Neural cell (in vitro differentiated cells): ENCODE results near the gene CNIH1. TPM values are rescaled to one million over a fixed set of nuclear protein-coding genes. Genes with fewer than 3 reads are reported as not detected.

Source experiments
- H2AFZ ChIP-seq: fragments of 200-600, 300-800 bp; sonication (generic), shearing (Covaris generic); 2 replicates; pipeline ENCODE4 v1.6.0; 2014; ENCODE audit warnings: low read depth, mild to moderate bottlenecking, antibody characterized with exemption, low read length, moderate library complexity
- H3F3A ChIP-seq: fragments of 200-600 bp; shearing (Covaris generic); 2 replicates; pipeline ENCODE4 v1.6.1; 2016; ENCODE audit warnings: mild to moderate bottlenecking, moderate library complexity, mixed read lengths, antibody characterized with exemption, low read length; ENCODE audit not compliant: insufficient read depth, poor library complexity, severe bottlenecking
- H3K27ac ChIP-seq: fragments of 200-600, 300-800 bp; sonication (generic), shearing (Covaris generic); 2 replicates; pipeline ENCODE4 v1.5.1; 2014; ENCODE audit warnings: mild to moderate bottlenecking, low read length, moderate library complexity
- H3K27me3 ChIP-seq: fragments of 300-800, 200-600 bp; sonication (generic), shearing (Covaris generic); 2 replicates; pipeline ENCODE4 v1.6.0; 2014; ENCODE audit warnings: mild to moderate bottlenecking, low read depth, low read length, moderate library complexity; ENCODE audit not compliant: insufficient read depth
- H3K36me3 ChIP-seq: fragments of 300-800, 200-600 bp; sonication (generic), shearing (Covaris generic); 2 replicates; pipeline ENCODE4 v1.5.1; 2014; ENCODE audit warnings: mild to moderate bottlenecking, antibody characterized with exemption, low read length, moderate library complexity; ENCODE audit not compliant: insufficient read depth
- H3K4me2 ChIP-seq: fragments of 300-800, 200-600 bp; sonication (generic), shearing (Covaris generic); 2 replicates; pipeline ENCODE4 v1.6.0; 2014; ENCODE audit warnings: mild to moderate bottlenecking, low read length
- H3K4me3 ChIP-seq: fragments of 300-800, 200-600 bp; sonication (generic), shearing (Covaris generic); 2 replicates; pipeline ENCODE4 v1.5.1; 2014; ENCODE audit warnings: mild to moderate bottlenecking, low read length, moderate library complexity
- H3K79me2 ChIP-seq: fragments of 200-600 bp; shearing (Covaris generic); replicated peaks from 2 replicates; pipeline ENCODE4 v1.6.0; 2014; ENCODE audit warnings: mild to moderate bottlenecking, low read length, moderate library complexity; ENCODE audit not compliant: insufficient read depth
- H3K9ac ChIP-seq: fragments of 300-800, 200-600 bp; sonication (generic), shearing (Covaris generic); 2 replicates; pipeline ENCODE4 v1.6.1; 2016; ENCODE audit warnings: mild to moderate bottlenecking, low read length, mixed read lengths
- H3K9me2 ChIP-seq: fragments of 200-600 bp; shearing (Covaris generic); 2 replicates; pipeline ENCODE4 v1.6.1; 2016; ENCODE audit warnings: mild to moderate bottlenecking, low read length, mixed read lengths; ENCODE audit not compliant: insufficient read depth
- H3K9me3 ChIP-seq: fragments of 200-600, 300-800 bp; sonication (generic), shearing (Covaris generic); 2 replicates; pipeline ENCODE4 v1.6.1; 2016; ENCODE audit warnings: mild to moderate bottlenecking, mixed run types, low read length, moderate library complexity, mixed read lengths
- H4K20me1 ChIP-seq: fragments of 200-600 bp; shearing (Covaris generic); 2 replicates; pipeline ENCODE4 v1.6.1; 2016; ENCODE audit warnings: mild to moderate bottlenecking, mixed run types; ENCODE audit not compliant: insufficient read depth
- EP300 ChIP-seq: fragments of 450-650 bp; conservative IDR thresholded peaks from 2 replicates; pipeline ENCODE4 v1.6.1; 2014; ENCODE audit warnings: antibody characterized with exemption, mild to moderate bottlenecking, moderate library complexity; ENCODE audit not compliant: poor library complexity, severe bottlenecking
- EZH2 ChIP-seq: fragments of 200-600, 300-800 bp; shearing (Covaris generic), sonication (generic); IDR thresholded peaks from 2 replicates; pipeline ENCODE4 v1.6.1; 2014; ENCODE audit warnings: antibody characterized with exemption, low read length, borderline replicate concordance, mild to moderate bottlenecking; ENCODE audit not compliant: insufficient read depth, poor library complexity, severe bottlenecking
- MXI1 ChIP-seq: fragments of 450-650 bp; conservative IDR thresholded peaks from 2 replicates; pipeline ENCODE4 v1.6.1; 2014; ENCODE audit warnings: antibody characterized with exemption, mild to moderate bottlenecking; ENCODE audit not compliant: poor library complexity, severe bottlenecking
- POLR2AphosphoS5 ChIP-seq: IDR thresholded peaks from 2 replicates; pipeline ENCODE4 v1.6.1; 2012
- RAD21 ChIP-seq: fragments of 450-650 bp; conservative IDR thresholded peaks from 2 replicates; pipeline ENCODE4 v1.6.1; 2014; ENCODE audit warnings: antibody characterized with exemption, mild to moderate bottlenecking, moderate library complexity
- REST ChIP-seq: IDR thresholded peaks from 2 replicates; pipeline ENCODE4 v1.6.1; 2012; ENCODE audit warnings: borderline replicate concordance
- SMC3 ChIP-seq: fragments of 450-650 bp; conservative IDR thresholded peaks from 2 replicates; pipeline ENCODE4 v1.6.1; 2014; ENCODE audit warnings: antibody characterized with exemption, mild to moderate bottlenecking, moderate library complexity; ENCODE audit not compliant: poor library complexity
- TAF1 ChIP-seq: IDR thresholded peaks from 2 replicates; pipeline ENCODE4 v1.6.1; 2012; ENCODE audit warnings: low read depth
- polyA plus RNA-seq: library from polyadenylated mRNA; depleted of rRNA; stranded (reverse); fragments of >200 nt; gene quantifications from 2 replicates; pipeline ENCODE4 v1.2.3, GENCODE V29; 2014
- TF ChIP-seq, protein P1 (sequence below): fragments of 450-650 bp; IDR thresholded peaks from 2 replicates; pipeline ENCODE4 v1.5.1; 2014; ENCODE audit warnings: antibody characterized with exemption, mild to moderate bottlenecking, moderate library complexity; ENCODE audit not compliant: poor library complexity, severe bottlenecking

CNIH1 gene
- polyA plus RNA-seq, 1 donor from 2014 or later, result 125 TPM

DNA sequence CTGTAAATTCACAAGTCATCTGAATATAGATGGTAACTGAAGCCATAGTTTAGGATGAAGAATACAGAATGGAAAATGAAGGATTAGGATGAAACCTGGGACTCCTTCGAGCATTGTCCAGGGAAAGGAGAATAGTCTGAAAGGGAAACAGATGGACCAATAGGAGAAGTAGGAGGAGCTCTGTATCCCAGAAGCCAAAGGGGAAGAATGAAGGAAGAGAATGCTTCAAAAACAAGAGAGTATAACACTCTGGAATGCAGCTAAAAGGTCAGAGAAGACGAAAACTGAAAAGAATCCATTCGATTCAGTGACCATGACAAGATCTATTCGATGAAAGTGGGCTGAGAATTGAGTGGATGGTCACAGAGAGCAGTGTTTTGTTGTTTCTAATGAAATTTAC lies 46.6 kb upstream of the CNIH1 start:
- TF ChIP-seq, protein P1, sequence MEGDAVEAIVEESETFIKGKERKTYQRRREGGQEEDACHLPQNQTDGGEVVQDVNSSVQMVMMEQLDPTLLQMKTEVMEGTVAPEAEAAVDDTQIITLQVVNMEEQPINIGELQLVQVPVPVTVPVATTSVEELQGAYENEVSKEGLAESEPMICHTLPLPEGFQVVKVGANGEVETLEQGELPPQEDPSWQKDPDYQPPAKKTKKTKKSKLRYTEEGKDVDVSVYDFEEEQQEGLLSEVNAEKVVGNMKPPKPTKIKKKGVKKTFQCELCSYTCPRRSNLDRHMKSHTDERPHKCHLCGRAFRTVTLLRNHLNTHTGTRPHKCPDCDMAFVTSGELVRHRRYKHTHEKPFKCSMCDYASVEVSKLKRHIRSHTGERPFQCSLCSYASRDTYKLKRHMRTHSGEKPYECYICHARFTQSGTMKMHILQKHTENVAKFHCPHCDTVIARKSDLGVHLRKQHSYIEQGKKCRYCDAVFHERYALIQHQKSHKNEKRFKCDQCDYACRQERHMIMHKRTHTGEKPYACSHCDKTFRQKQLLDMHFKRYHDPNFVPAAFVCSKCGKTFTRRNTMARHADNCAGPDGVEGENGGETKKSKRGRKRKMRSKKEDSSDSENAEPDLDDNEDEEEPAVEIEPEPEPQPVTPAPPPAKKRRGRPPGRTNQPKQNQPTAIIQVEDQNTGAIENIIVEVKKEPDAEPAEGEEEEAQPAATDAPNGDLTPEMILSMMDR, result no peak
- TF ChIP-seq SMC3 (no peak), EP300 (no peak), RAD21 (no peak), TAF1 (no peak), POLR2AphosphoS5 (no peak), REST (no peak), MXI1 (no peak), EZH2 (no peak)
- no peaks in the 10 kb centered on the region for H3K27me3 ChIP-seq
- H3F3A ChIP-seq, result no peaks in the 10 kb centered on the region
- peak overlapping the region; percentile 99 for H3K4me3 ChIP-seq
- peak overlapping the region; percentile 57 for H3K4me2 ChIP-seq
- H3K9ac ChIP-seq, result peak overlapping the region; percentile 96
- no peaks in the 10 kb centered on the region for H3K36me3 ChIP-seq
- H3K79me2 ChIP-seq, result peaks cover 42% of the 10 kb centered on the region
- no peaks in the 10 kb centered on the region for H4K20me1 ChIP-seq
- H2AFZ ChIP-seq, result peak overlapping the region; percentile 83
- peak overlapping the region; percentile 86 for H3K27ac ChIP-seq
- H3K9me3 ChIP-seq, result no peaks in the 10 kb centered on the region
- H3K9me2 ChIP-seq, result no peaks in the 10 kb centered on the region

DNA sequence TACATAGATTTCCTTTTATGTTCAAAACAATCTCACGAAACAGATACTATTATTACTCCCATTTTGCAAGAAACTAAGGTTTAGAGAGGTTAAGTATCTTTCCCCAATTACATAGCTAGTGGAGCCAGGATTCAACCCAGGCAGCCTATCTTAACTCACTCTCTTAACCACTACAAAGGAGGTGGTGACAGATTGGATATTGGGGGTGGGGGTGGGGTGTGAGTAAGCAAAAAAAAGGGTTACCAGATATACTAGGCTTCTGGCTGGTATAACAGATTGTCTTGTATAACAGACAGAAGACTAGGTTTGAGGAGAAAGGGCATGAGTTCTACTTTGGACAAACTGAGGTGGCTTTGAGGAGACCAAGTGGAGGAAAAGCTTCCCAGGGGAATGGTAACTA lies 45.5 kb upstream of the CNIH1 start:
- H3K4me3 ChIP-seq, result peak overlapping the region; percentile 23
- no peak overlapping the region for H2AFZ ChIP-seq

More for the DNA sequence above, 45.5 kb upstream of the CNIH1 start:
- Histone ChIP-seq H4K20me1 (no peaks in the 10 kb centered on the region), H3F3A (no peaks in the 10 kb centered on the region), H3K9ac (no peak overlapping the region), H3K9me2 (no peaks in the 10 kb centered on the region), H3K79me2 (peaks cover 42% of the 10 kb centered on the region), H3K9me3 (no peaks in the 10 kb centered on the region), H3K27me3 (no peaks in the 10 kb centered on the region), H3K4me2 (no peak overlapping the region), H3K27ac (no peak overlapping the region), H3K36me3 (no peaks in the 10 kb centered on the region)
- TF ChIP-seq REST, result no peak
- TF ChIP-seq SMC3, result no peak
- TF ChIP-seq, protein P1, result no peak
- TF ChIP-seq POLR2AphosphoS5, result no peak
- no peak for TF ChIP-seq TAF1
- no peak for TF ChIP-seq MXI1
